Ishikawa (cell line): ENCODE data around the gene RNASEH2B.

ENCODE experiments used
- CEBPB ChIP-seq: IDR thresholded peaks from 2 replicates; pipeline ENCODE4 v1.6.1; 2012
- CREB1 ChIP-seq: IDR thresholded peaks from 2 replicates; pipeline ENCODE4 v1.6.1; 2012; ENCODE audit warnings: low read depth
- EGR1 ChIP-seq: IDR thresholded peaks from 2 replicates; pipeline ENCODE4 v1.6.1; 2012
- EP300 ChIP-seq: IDR thresholded peaks from 2 replicates; pipeline ENCODE4 v1.6.1; 2012; ENCODE audit warnings: borderline replicate concordance
- FOXM1 ChIP-seq: IDR thresholded peaks from 2 replicates; pipeline ENCODE4 v1.6.1; 2012; ENCODE audit warnings: low read depth, borderline replicate concordance
- MAX ChIP-seq: IDR thresholded peaks from 2 replicates; pipeline ENCODE4 v1.6.1; 2012
- NFIC ChIP-seq: IDR thresholded peaks from 2 replicates; pipeline ENCODE4 v1.6.1; 2012
- RAD21 ChIP-seq: IDR thresholded peaks from 2 replicates; pipeline ENCODE4 v1.6.1; 2012; ENCODE audit warnings: low read depth
- REST ChIP-seq: IDR thresholded peaks from 2 replicates; pipeline ENCODE4 v1.6.1; 2012; ENCODE audit warnings: low read depth, mild to moderate bottlenecking
- TAF1 ChIP-seq: IDR thresholded peaks from 2 replicates; pipeline ENCODE4 v1.6.1; 2012; ENCODE audit warnings: low read depth, mild to moderate bottlenecking
- TCF12 ChIP-seq: IDR thresholded peaks from 2 replicates; pipeline ENCODE4 v1.6.1; 2012; ENCODE audit warnings: low read depth
- TEAD4 ChIP-seq: IDR thresholded peaks from 2 replicates; pipeline ENCODE4 v1.6.1; 2012
- USF1 ChIP-seq: IDR thresholded peaks from 2 replicates; pipeline ENCODE4 v1.6.1; 2012
- YY1 ChIP-seq: IDR thresholded peaks from 2 replicates; pipeline ENCODE4 v1.6.1; 2012; ENCODE audit warnings: low read depth
- ZBTB7A ChIP-seq: IDR thresholded peaks from 2 replicates; pipeline ENCODE4 v1.6.1; 2012; ENCODE audit warnings: low read depth

RNASEH2B gene

GRCh38 chr13:50994651-50995050 is 85.1 kb downstream of the RNASEH2B start:
- TF ChIP-seq RAD21: no peak
- no peak for TF ChIP-seq EGR1
- TF ChIP-seq USF1: no peak
- no peak for TF ChIP-seq TCF12
- TF ChIP-seq EP300: no peak
- TF ChIP-seq NFIC: no peak
- no peak for TF ChIP-seq TAF1
- TF ChIP-seq FOXM1: no peak
- no peak for TF ChIP-seq ZBTB7A
- no peak for TF ChIP-seq CREB1
- no peak for TF ChIP-seq REST
- no peak for TF ChIP-seq YY1

GRCh38 chr13:50995854-50996253 is 86.3 kb downstream of the RNASEH2B start:
- no peak for TF ChIP-seq YY1

- TF ChIP-seq RAD21: no peak
- no peak for TF ChIP-seq TAF1
- no peak for TF ChIP-seq TCF12
- no peak for TF ChIP-seq NFIC
- TF ChIP-seq USF1: no peak
- no peak for TF ChIP-seq ZBTB7A
- TF ChIP-seq REST: no peak
Measured at GRCh38 chr13:50998326-50998725, 88.7 kb downstream of the RNASEH2B start.

- TF ChIP-seq EGR1 (no peak), TCF12 (no peak), YY1 (no peak), TEAD4 (no peak), CREB1 (no peak)
Measured at GRCh38 chr13:50999641-51000040, 90.0 kb downstream of the RNASEH2B start.

GRCh38 chr13:51000061-51000460 is 90.5 kb downstream of the RNASEH2B start:
- no peak for TF ChIP-seq NFIC
- no peak for TF ChIP-seq YY1
- TF ChIP-seq RAD21: no peak
- no peak for TF ChIP-seq EP300
- TF ChIP-seq EGR1: no peak
- no peak for TF ChIP-seq MAX
- no peak for TF ChIP-seq CREB1
- no peak for TF ChIP-seq USF1
- no peak for TF ChIP-seq TCF12
- TF ChIP-seq ZBTB7A: no peak
- TF ChIP-seq REST: no peak
- TF ChIP-seq CEBPB: no peak
- TF ChIP-seq FOXM1: no peak
- TF ChIP-seq TAF1: no peak
- no peak for TF ChIP-seq TEAD4
